PC-3 (cell line): Measurements from ENCODE around the gene USP20. TPM values are rescaled to one million over a fixed set of nuclear protein-coding genes. Genes with fewer than 3 reads are reported as not detected.

Source experiments
- ATAC-seq: fragments of 200-7000 bp; cut with Tn5 transposase; 2 replicates; pipeline ENCODE4 v1.9.1; 2020; ENCODE audit warnings: mild to moderate bottlenecking, moderate library complexity
- BruUV-seq: library from RNA; stranded (reverse); fragments of 400-500 nt; replicated peaks from 2 replicates; lab custom pipeline; 2021; lab: Mats Ljungman, UMichigan
- CTCF ChIA-PET: fragments of 300-600 bp; sonication (Branson Sonifier 250); formaldehyde crosslinking; loops from one replicate; lab custom pipeline; 2022; ENCODE audit warnings: antibody characterized with exemption; lab: Charles Lee
- POLR2A ChIA-PET: fragments of 300-600 bp; sonication (Branson Sonifier 250); formaldehyde crosslinking; loops from one replicate; lab custom pipeline; 2022; ENCODE audit warnings: antibody characterized with exemption; ENCODE audit not compliant: unreplicated experiment; lab: Charles Lee
- DNase-seq: peaks from one replicate; pipeline ENCODE4 v3.0.0-alpha.2; 2015
- H2AFZ ChIP-seq: fragments of 300-600 bp; sonication (generic); 2 replicates; pipeline ENCODE4 v1.6.0; 2016; ENCODE audit warnings: antibody characterized with exemption, low read length
- H3F3A ChIP-seq: fragments of 300-600 bp; sonication (generic); one replicate; pipeline ENCODE4 v1.6.0; 2017; ENCODE audit warnings: antibody characterized with exemption, low read length, control low read depth, mild to moderate bottlenecking; ENCODE audit not compliant: unreplicated experiment
- H3K27ac ChIP-seq: fragments of 300-600 bp; sonication (generic); 2 replicates; pipeline ENCODE4 v1.5.1; 2016; ENCODE audit warnings: mild to moderate bottlenecking, low read length
- H3K27me3 ChIP-seq: fragments of 300-600 bp; sonication (generic); 2 replicates; pipeline ENCODE4 v1.6.1; 2016; ENCODE audit warnings: low read length, mixed read lengths
- H3K36me3 ChIP-seq: fragments of 300-600 bp; sonication (generic); 2 replicates; pipeline ENCODE4 v1.6.1; 2016; ENCODE audit warnings: low read depth, mixed run types, low read length, mixed read lengths
- H3K4me1 ChIP-seq: fragments of 300-600 bp; sonication (generic); 2 replicates; pipeline ENCODE4 v1.5.1; 2016; ENCODE audit warnings: low read length; ENCODE audit not compliant: insufficient read depth
- H3K4me2 ChIP-seq: fragments of 300-600 bp; sonication (generic); 2 replicates; pipeline ENCODE4 v1.6.0; 2016; ENCODE audit warnings: low read length
- H3K4me3 ChIP-seq: fragments of 300-600 bp; sonication (generic); 2 replicates; pipeline ENCODE4 v1.5.1; 2016; ENCODE audit warnings: mild to moderate bottlenecking, low read length, mixed read lengths
- H3K79me2 ChIP-seq: fragments of 300-600 bp; sonication (generic); 2 replicates; pipeline ENCODE4 v1.6.1; 2017; ENCODE audit warnings: low read length, mixed read lengths
- H3K9ac ChIP-seq: fragments of 300-600 bp; sonication (generic); 2 replicates; pipeline ENCODE4 v1.6.0; 2016; ENCODE audit warnings: mild to moderate bottlenecking, low read length
- H3K9me2 ChIP-seq: fragments of 300-600 bp; sonication (generic); replicated peaks from 2 replicates; pipeline ENCODE4 v1.6.1; 2016; ENCODE audit warnings: mixed run types, low read length, mixed read lengths
- H3K9me3 ChIP-seq: fragments of 300-600 bp; sonication (generic); 2 replicates; pipeline ENCODE4 v1.6.1; 2016; ENCODE audit warnings: low read length, mixed read lengths
- H4K20me1 ChIP-seq: fragments of 300-600 bp; sonication (generic); 2 replicates; pipeline ENCODE4 v1.6.1; 2016; ENCODE audit warnings: low read length, mixed read lengths
- CTCF ChIP-seq: fragments of 300-600 bp; sonication (generic); conservative IDR thresholded peaks from 2 replicates; pipeline ENCODE4 v1.5.1; 2017; ENCODE audit warnings: antibody characterized with exemption, low read depth, mild to moderate bottlenecking, low read length
- EZH2 ChIP-seq: fragments of 300-600 bp; sonication (generic); IDR thresholded peaks from one replicate; pipeline ENCODE4 v1.6.1; 2017; ENCODE audit warnings: antibody characterized with exemption, mild to moderate bottlenecking, low read length; ENCODE audit not compliant: unreplicated experiment
- EZH2phosphoT487 ChIP-seq: fragments of 300-600 bp; sonication (generic); IDR thresholded peaks from 2 replicates; pipeline ENCODE4 v1.6.1; 2018; ENCODE audit warnings: mild to moderate bottlenecking, antibody characterized with exemption, low read length, borderline replicate concordance
- intact Hi-C: fragments of 100-400 bp; cut with micrococcal nuclease; formaldehyde crosslinking; loops from 2 replicates; pipeline ENCODE4 v1.9.0; 2023
- total RNA-seq: library from RNA; depleted of rRNA; stranded (reverse); fragments of >200 nt; gene quantifications from 2 replicates; pipeline ENCODE4 v1.2.3, GENCODE V29; 2014

Gene USP20
- total RNA-seq, 1 experiment from 2014 or later, result 15.0 TPM

- H3K4me2 ChIP-seq, result no peak overlapping the region
- intact Hi-C loops, result loop anchor here (5.0 kb wide), 1 partner anchor 154 kb away; the partner anchor contains the start of gene FNBP1
- no peak overlapping the region for H3K9ac ChIP-seq
- no peaks in the 10 kb centered on the region for H3K27me3 ChIP-seq
- H3K9me2 ChIP-seq, result no peaks in the 10 kb centered on the region
- no peaks in the 10 kb centered on the region for H3K79me2 ChIP-seq
- H3K9me3 ChIP-seq, result no peaks in the 10 kb centered on the region
- peaks cover 3% of the 10 kb centered on the region; the same call in 1 of the 2 replicates for H3K36me3 ChIP-seq
- no peak overlapping the region for H2AFZ ChIP-seq
- H3K4me3 ChIP-seq, result no peak overlapping the region
- no TSS peak for BruUV-seq
- no peak overlapping the region for H3K27ac ChIP-seq
- no peaks in the 10 kb centered on the region for H3F3A ChIP-seq
- DNase-seq (no peak), ATAC-seq (no peak)
- ChIA-PET CTCF (no interaction called here), POLR2A (no interaction called here)
- H4K20me1 ChIP-seq, result no peaks in the 10 kb centered on the region
- TF ChIP-seq EZH2phosphoT487 (no peak), CTCF (no peak), EZH2 (no peak)
- peaks cover 24% of the 10 kb centered on the region for H3K4me1 ChIP-seq
These were observed 53.2 kb downstream of the USP20 start for GRCh38 chr9:129888293-129889121.

DNA sequence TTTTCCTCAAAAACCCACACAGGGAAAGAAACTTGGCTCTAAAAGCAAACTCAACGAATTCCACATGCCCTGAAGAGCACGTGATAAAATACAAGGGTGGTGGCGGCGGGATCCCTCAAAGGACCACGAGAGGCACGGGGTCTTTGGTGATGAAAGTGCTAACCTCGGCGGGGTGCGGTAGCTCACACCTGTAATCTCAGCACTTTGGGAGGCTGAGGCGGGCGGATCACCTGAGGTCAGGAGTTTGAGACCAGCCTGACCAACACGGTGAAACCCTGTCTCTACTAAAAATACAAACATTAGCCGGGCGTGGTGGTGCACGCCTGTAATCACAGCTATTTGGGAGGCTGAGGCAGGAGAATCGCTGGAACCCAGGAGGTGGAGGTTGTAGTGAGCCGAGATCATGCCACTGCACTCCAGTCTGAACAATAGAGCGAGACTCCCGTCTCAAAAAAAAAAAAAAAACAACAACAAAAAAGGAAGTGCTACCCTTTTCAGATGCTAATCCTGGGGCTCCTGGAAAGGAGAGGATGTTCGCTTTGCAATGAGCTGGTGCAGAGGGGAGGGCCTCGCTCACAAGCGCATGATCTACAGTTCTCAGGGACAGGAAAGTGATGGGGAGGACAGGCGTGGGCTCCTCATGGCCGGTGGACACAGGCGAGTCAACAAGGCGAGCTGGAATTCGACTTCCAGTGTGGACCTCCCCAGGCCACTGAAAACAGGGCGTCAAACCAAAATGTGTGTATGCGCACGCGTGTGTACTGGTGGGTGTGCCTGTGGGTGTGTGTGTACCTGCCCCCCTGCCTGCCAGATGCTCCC is 54.1 kb downstream of the USP20 start:
- no peaks in the 10 kb centered on the region for H3K79me2 ChIP-seq
- H3K4me2 ChIP-seq, result no peak overlapping the region
- TF ChIP-seq CTCF (no peak), EZH2 (no peak), EZH2phosphoT487 (no peak)
- DNase-seq, result no peak
- no peaks in the 10 kb centered on the region for H3K27me3 ChIP-seq
- peaks cover 3% of the 10 kb centered on the region; the same call in 1 of the 2 replicates for H3K36me3 ChIP-seq
- no peak overlapping the region for H2AFZ ChIP-seq
- ATAC-seq, result no peak
- no peaks in the 10 kb centered on the region for H3K9me2 ChIP-seq
- ChIA-PET POLR2A (no interaction called here), CTCF (no interaction called here)
- no peaks in the 10 kb centered on the region for H3F3A ChIP-seq
- H3K27ac ChIP-seq, result no peak overlapping the region
- BruUV-seq, result no TSS peak
- H3K4me1 ChIP-seq, result peaks cover 18% of the 10 kb centered on the region
- no peaks in the 10 kb centered on the region for H3K9me3 ChIP-seq
- H3K4me3 ChIP-seq, result no peak overlapping the region
- no peak overlapping the region for H3K9ac ChIP-seq
- H4K20me1 ChIP-seq, result no peaks in the 10 kb centered on the region
- intact Hi-C loops, result loop anchor here (5.0 kb wide), 1 partner anchor 153 kb away; the partner anchor contains the start of gene FNBP1
